Fibroblast of pulmonary artery (primary cell): ENCODE measurements around the gene UGT1A4.
"Not testable (repeated sequence)": the region's sequence is repeated elsewhere in the genome, so short reads cannot be mapped to it uniquely, and the experiment has no call there.

Experiments used
- DNase-seq: peaks from one replicate; pipeline ENCODE4 v3.0.0-alpha.2; 2010; ENCODE audit warnings: low read depth
- H3K4me3 ChIP-seq: replicated peaks from 2 replicates; pipeline ENCODE4 v1.5.1; 2011; ENCODE audit warnings: low read depth, mild to moderate bottlenecking, control low read depth, low read length, moderate library complexity
- TF ChIP-seq, protein P1 (sequence below): IDR thresholded peaks from 2 replicates; pipeline ENCODE4 v1.5.1; 2011; ENCODE audit warnings: mild to moderate bottlenecking, control low read depth, low read length, inconsistent platforms; ENCODE audit errors: missing control alignments

Gene UGT1A4

DNA sequence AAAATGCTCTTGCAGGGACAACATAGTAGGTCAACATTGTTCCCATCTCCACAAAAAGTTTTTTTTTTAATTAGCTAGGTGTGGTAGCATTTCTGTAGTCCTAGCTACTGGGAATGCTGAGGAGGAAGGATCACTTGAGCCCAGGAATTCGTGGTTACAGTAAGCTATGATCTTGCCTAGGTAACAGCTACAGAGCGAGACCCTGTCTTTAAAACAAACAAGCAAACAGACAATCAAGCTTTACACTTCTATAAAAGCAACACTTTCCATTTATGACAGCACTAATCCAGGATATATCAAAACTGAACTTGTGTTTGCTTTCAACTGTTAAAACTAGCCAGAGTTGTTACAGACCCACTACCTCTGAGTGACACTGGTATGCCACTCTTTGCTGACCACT is 22.3 kb downstream of the UGT1A4 start:
- no peak for DNase-seq
- TF ChIP-seq, protein P1, sequence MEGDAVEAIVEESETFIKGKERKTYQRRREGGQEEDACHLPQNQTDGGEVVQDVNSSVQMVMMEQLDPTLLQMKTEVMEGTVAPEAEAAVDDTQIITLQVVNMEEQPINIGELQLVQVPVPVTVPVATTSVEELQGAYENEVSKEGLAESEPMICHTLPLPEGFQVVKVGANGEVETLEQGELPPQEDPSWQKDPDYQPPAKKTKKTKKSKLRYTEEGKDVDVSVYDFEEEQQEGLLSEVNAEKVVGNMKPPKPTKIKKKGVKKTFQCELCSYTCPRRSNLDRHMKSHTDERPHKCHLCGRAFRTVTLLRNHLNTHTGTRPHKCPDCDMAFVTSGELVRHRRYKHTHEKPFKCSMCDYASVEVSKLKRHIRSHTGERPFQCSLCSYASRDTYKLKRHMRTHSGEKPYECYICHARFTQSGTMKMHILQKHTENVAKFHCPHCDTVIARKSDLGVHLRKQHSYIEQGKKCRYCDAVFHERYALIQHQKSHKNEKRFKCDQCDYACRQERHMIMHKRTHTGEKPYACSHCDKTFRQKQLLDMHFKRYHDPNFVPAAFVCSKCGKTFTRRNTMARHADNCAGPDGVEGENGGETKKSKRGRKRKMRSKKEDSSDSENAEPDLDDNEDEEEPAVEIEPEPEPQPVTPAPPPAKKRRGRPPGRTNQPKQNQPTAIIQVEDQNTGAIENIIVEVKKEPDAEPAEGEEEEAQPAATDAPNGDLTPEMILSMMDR, result no peak
- H3K4me3 ChIP-seq, result no peak overlapping the region

DNA sequence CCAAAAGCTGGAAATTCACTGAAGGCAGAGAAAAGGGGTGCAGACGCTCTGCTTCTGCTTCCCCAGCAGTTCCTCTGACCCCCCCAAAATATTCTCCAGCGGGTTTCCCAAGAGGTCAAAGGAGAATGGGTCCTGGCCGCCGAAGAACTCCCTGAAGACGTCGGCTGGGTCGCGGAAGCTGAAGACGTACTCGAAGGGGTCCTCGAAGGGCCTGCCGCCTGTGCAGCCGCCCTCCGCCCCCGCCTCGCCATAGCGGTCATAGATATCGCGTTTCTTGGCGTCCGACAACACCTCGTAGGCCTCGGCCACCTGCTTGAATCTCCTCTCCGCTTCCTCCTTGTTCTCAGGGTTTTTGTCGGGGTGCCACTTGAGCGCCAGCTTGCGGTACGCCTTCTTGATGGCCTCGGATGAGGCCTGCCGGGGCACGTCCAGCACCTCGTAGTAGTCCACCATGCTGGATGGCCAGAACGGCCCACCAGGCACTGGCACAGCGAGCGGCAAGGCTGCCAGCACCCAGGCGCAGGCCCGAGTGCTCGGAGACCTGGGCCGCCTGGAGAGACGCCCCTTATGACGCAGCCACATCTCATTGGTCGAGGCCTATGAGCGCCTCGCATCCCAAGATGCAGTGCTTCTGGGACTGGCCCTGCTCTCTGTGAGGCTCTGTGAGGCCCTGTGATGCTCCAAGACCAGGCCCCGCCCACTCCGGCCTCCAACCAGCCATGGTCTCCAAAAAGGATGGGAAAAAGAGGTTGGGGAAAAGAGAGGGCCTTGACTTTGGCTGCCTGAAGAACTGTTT is 25.1 kb downstream of the UGT1A4 start:
- TF ChIP-seq, protein P1, result no peak
- no peak overlapping the region for H3K4me3 ChIP-seq
- DNase-seq, result no peak

DNA sequence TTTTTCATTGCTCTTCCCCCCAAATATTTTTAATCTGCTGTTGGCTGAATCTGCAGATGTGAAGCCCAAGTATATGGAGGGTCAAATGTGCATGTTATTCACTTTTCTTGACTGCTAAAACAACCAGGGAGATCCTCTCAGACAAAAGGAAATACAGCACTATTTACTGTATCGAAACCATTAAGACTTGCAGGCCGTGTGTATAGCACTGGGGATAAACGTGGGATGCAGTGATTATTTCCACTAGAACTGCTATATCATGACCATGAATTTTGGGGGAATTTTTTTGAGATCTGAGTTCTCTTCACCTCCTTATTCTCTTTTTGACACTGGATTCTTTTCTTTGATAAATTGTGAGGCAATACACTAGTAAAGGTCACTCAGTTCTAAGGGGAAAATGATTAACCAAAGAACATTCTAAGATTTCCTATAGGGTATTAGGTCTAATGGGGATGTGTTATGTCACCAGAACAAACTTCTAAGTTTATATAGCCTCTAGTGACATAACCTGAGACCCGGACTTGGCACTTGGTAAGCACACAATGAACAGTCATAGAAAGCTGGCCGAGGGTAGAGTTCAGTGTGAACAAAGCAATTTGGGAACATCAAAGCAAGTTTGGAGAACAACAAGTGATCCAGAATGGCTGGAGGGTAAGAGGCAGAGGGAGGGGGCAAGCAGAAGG is 26.7 kb downstream of the UGT1A4 start:
- TF ChIP-seq, protein P1, result no peak
- no peak overlapping the region for H3K4me3 ChIP-seq
- no peak for DNase-seq

DNA sequence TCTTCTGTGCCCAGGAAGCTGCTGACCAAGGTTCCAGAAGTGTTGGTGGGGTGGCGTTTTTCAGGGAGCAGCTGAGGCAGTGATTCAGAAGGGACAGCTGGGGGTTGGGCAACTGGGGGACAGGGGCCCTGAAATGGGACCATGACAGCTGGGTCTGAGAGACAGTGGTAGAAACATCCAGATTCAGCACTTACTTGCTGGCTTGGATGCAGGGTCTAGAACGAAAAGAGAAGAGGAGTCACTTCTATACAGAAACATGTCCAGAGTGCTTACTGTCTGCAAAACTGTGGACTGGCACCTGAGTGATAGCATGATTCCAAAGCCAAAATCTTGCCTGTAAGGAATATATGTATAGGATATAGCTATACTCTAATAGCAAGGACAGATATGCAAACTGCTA is 27.3 kb downstream of the UGT1A4 start:
- not testable (repeated sequence) for H3K4me3 ChIP-seq, DNase-seq

DNA sequence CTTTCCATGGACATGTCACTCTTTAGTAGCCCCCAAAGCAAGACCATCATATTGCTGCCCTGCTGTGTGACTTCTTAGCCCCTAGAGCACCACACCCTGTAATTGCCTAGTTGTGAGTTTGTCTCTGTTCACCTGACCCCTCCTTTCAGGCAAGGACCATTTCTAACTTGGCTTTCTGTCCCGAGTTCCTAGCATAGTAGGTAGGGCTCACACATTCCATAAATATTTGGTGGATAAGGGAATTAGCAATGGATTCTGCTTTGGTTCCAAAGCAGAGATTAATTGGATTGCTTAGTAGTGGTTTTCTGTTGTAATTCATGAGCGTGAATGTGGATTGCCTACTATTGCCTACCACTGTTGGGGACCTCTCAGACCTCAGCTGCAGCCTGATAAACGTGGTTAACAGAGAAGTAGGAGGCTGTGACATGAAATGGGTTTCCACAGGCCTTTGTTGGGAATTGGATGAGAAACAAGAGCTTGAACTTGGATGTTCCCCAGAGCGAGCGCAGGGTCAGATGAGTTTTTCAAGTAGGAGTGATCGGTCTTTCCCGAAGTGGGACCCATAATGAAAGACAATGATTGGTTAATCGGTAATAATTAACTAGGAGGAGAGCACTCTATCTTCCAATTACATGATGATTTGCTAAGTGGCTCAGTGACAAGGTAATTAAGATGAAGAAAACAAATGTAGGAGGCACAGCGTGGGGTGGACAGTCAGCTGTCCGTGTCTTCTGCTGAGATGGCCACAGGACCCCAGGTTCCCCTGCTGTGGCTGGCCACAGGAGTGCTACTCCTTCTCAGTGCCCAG is 28.1 kb downstream of the UGT1A4 start:
- no peak overlapping the region for H3K4me3 ChIP-seq
- no peak for DNase-seq
- TF ChIP-seq, protein P1, result no peak

DNA sequence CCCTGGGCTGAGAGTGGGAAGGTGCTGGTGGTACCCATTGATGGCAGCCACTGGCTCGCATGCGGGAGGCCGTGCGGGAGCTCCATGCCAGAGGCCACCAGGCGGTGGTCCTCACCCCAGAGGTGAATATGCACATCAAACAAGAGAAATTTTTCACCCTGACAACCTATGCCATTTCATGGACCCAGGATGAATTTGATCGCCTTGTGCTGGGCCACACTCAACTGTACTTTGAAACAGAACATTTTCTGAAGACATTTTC is 28.7 kb downstream of the UGT1A4 start:
- DNase-seq, result no peak
- TF ChIP-seq, protein P1, result no peak
- H3K4me3 ChIP-seq, result no peak overlapping the region

DNA sequence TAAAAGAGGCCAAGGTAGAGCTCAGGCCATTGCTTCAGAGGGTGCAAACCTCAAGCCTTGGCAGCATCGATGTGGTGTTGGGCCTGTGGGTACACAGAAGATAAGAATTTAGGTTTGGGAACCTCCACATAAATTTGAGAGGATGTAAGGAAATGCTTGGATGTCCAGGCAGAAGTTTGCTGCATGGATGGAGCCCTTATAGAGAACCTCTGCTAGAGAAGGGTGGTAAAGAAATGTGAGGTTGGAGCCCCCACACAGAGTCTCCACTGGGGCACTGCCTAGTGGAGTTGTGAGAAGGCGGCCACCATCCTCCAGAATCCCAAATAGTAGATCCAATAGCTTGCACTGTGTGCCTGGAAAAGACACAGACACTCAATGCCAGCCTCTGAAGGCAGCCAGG is 32.2 kb downstream of the UGT1A4 start:
- DNase-seq, result not testable (repeated sequence)

DNA sequence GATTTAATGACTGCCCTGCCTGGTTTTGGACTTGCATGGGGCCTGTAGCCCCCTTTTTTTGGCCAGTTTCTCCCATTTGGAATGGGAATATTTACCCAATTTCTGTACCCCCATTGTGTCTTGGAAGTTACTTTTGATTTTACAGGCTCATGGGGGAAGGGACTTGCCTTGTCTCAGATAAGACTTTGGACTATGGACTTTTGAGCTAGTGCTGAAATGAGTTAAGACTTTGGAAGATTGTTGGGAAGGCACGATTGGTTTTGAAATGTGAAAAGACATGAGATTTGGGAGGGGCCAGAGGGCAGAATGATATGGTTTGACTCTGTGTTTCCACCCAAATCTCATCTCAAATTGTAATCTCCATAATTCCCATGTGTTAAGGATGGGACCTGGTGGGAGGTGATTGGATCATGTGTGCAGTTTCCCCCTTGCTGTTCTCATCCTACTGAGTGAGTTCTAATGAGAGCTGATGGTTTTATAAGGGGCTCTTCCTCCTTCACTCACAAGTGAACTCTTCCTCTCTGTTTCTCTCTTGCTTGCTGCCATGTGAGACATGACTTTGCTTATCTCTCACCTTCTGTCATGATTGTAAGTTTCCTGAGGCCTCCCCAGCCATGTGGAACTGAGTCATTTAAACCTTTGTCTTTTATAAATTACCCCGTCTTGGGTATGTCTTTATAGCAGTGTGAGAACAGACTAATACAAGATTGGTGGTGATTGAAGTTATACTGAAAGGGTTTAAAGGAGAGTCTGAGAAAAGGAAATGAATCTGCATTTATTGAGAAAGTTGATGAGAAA is 32.9 kb downstream of the UGT1A4 start:
- not testable (repeated sequence) for H3K4me3 ChIP-seq, DNase-seq

More for the DNA sequence above, 32.2 kb downstream of the UGT1A4 start:
- H3K4me3 ChIP-seq, result not testable (repeated sequence)
